H9 (cell line): ENCODE measurements around the gene DNAH8. TPM values are rescaled to one million over a fixed set of nuclear protein-coding genes. Genes with fewer than 3 reads are reported as not detected.

Source experiments
- DNase-seq: peaks from one replicate; pipeline ENCODE4 v3.0.0-alpha.2; 2017
- H2AFZ ChIP-seq: one replicate; pipeline ENCODE4 v1.6.1; 2013; ENCODE audit warnings: mild to moderate bottlenecking, low read length, control low read depth, moderate library complexity
- H2AK5ac ChIP-seq: 2 replicates; pipeline ENCODE4 v1.6.1; 2013; ENCODE audit warnings: low read length, control low read depth, mixed read lengths; ENCODE audit not compliant: insufficient read length
- H2BK120ac ChIP-seq: one replicate; pipeline ENCODE4 v1.6.1; 2013; ENCODE audit warnings: low read depth, mild to moderate bottlenecking, low read length, control low read depth, inconsistent platforms; ENCODE audit not compliant: poor library complexity, severe bottlenecking
- H2BK12ac ChIP-seq: 2 replicates; pipeline ENCODE4 v1.6.1; 2013; ENCODE audit warnings: low read length, control low read depth, mixed read lengths, low read depth; ENCODE audit not compliant: insufficient read length
- H2BK15ac ChIP-seq: 2 replicates; pipeline ENCODE4 v1.6.1; 2013; ENCODE audit warnings: low read depth, low read length, control low read depth
- H2BK20ac ChIP-seq: one replicate; pipeline ENCODE4 v1.6.1; 2013; ENCODE audit warnings: low read depth, mild to moderate bottlenecking, low read length, control low read depth, inconsistent platforms; ENCODE audit not compliant: poor library complexity, severe bottlenecking
- H2BK5ac ChIP-seq: 2 replicates; pipeline ENCODE4 v1.6.1; 2013; ENCODE audit warnings: low read length, control low read depth, mixed read lengths; ENCODE audit not compliant: insufficient read length
- H3K14ac ChIP-seq: 2 replicates; pipeline ENCODE4 v1.6.1; 2013; ENCODE audit warnings: low read length, control low read depth; ENCODE audit not compliant: insufficient read depth
- H3K18ac ChIP-seq: 2 replicates; pipeline ENCODE4 v1.6.1; 2013; ENCODE audit warnings: low read depth, mild to moderate bottlenecking, mixed read lengths, low read length, control low read depth; ENCODE audit not compliant: insufficient read length
- H3K23ac ChIP-seq: 2 replicates; pipeline ENCODE4 v1.6.1; 2013; ENCODE audit warnings: low read length, control low read depth, mixed read lengths, low read depth; ENCODE audit not compliant: insufficient read length
- H3K23me2 ChIP-seq: 2 replicates; pipeline ENCODE4 v1.6.1; 2013; ENCODE audit warnings: low read depth, mild to moderate bottlenecking, mixed read lengths, low read length, control low read depth; ENCODE audit not compliant: insufficient read length, poor library complexity, severe bottlenecking
- H3K27ac ChIP-seq: 2 replicates; pipeline ENCODE4 v1.5.1; 2013; ENCODE audit warnings: low read length, control low read depth, mixed read lengths, low read depth; ENCODE audit not compliant: insufficient read length
- H3K27me3 ChIP-seq: 2 replicates; pipeline ENCODE4 v1.6.1; 2013; ENCODE audit warnings: low read length, control low read depth, inconsistent platforms; ENCODE audit not compliant: insufficient read depth
- H3K4ac ChIP-seq: 2 replicates; pipeline ENCODE4 v1.6.1; 2013; ENCODE audit warnings: low read depth, mild to moderate bottlenecking, control low read depth, inconsistent platforms, low read length, moderate library complexity
- H3K4me1 ChIP-seq: 2 replicates; pipeline ENCODE4 v1.6.1; 2013; ENCODE audit warnings: low read length, control low read depth, inconsistent platforms; ENCODE audit not compliant: insufficient read depth
- H3K4me2 ChIP-seq: 2 replicates; pipeline ENCODE4 v1.6.1; 2013; ENCODE audit warnings: low read length, control low read depth, mixed read lengths; ENCODE audit not compliant: insufficient read length, insufficient read depth
- H3K56ac ChIP-seq: 2 replicates; pipeline ENCODE4 v1.6.1; 2013; ENCODE audit warnings: low read depth, mild to moderate bottlenecking, mixed read lengths, low read length, control low read depth; ENCODE audit not compliant: insufficient read length
- H3K79me1 ChIP-seq: 2 replicates; pipeline ENCODE4 v1.6.1; 2013; ENCODE audit warnings: low read depth, mild to moderate bottlenecking, moderate library complexity, low read length, control low read depth, inconsistent platforms; ENCODE audit not compliant: insufficient read depth, poor library complexity, severe bottlenecking
- H3K79me2 ChIP-seq: 2 replicates; pipeline ENCODE4 v1.6.1; 2013; ENCODE audit warnings: low read length, control low read depth, inconsistent platforms; ENCODE audit not compliant: insufficient read depth
- H3K9ac ChIP-seq: 2 replicates; pipeline ENCODE4 v1.6.1; 2013; ENCODE audit warnings: low read length, control low read depth, mixed read lengths; ENCODE audit not compliant: insufficient read length; ENCODE audit errors: extremely low read depth
- H3K9me3 ChIP-seq: one replicate; pipeline ENCODE4 v1.6.1; 2013; ENCODE audit warnings: low read depth, low read length, inconsistent platforms; ENCODE audit not compliant: control insufficient read depth
- H3T11ph ChIP-seq: one replicate; pipeline ENCODE4 v1.6.1; 2013; ENCODE audit warnings: mild to moderate bottlenecking, low read length, control low read depth, inconsistent platforms
- H4K20me1 ChIP-seq: one replicate; pipeline ENCODE4 v1.6.1; 2013; ENCODE audit not compliant: control insufficient read depth, insufficient read length, insufficient read depth
- H4K5ac ChIP-seq: 2 replicates; pipeline ENCODE4 v1.6.1; 2013; ENCODE audit warnings: low read depth, mild to moderate bottlenecking, mixed read lengths, low read length, control low read depth; ENCODE audit not compliant: insufficient read length
- H4K8ac ChIP-seq: replicated peaks from 2 replicates; pipeline ENCODE4 v1.6.1; 2013; ENCODE audit warnings: low read length, control low read depth, mixed read lengths, low read depth; ENCODE audit not compliant: insufficient read length
- H4K91ac ChIP-seq: 2 replicates; pipeline ENCODE4 v1.6.1; 2013; ENCODE audit warnings: low read depth, mild to moderate bottlenecking, moderate library complexity, mixed read lengths, low read length, control low read depth; ENCODE audit not compliant: insufficient read length
- H3K27ac Mint-ChIP-seq, 3 experiments: 2 replicates in 2 of 3; 3 replicates in 1 of 3; pipeline ENCODE4 v1.8.0; 2020 to 2021; ENCODE audit warnings: mixed read lengths in 3 of 3, mild to moderate bottlenecking in 1 of 3, moderate library complexity in 1 of 3
- H3K27me3 Mint-ChIP-seq: 2 replicates; pipeline ENCODE4 v1.8.0; 2021; ENCODE audit warnings: low read depth, mild to moderate bottlenecking, moderate library complexity, mixed read lengths
- H3K36me3 Mint-ChIP-seq, 3 experiments: 2 replicates in 2 of 3; 3 replicates in 1 of 3; pipeline ENCODE4 v1.8.0; 2020 to 2021; ENCODE audit warnings: low read depth in 3 of 3, mixed read lengths in 3 of 3; ENCODE audit not compliant: insufficient read depth in 1 of 3
- H3K4me1 Mint-ChIP-seq, 2 experiments: 2 replicates each; pipeline ENCODE4 v1.8.0; 2020; ENCODE audit warnings: mixed read lengths in 2 of 2
- H3K4me3 Mint-ChIP-seq, 2 experiments: 2 replicates in 1 of 2; 3 replicates in 1 of 2; pipeline ENCODE4 v1.8.0; 2020 to 2021; ENCODE audit warnings: mild to moderate bottlenecking in 2 of 2, mixed read lengths in 2 of 2, moderate library complexity in 1 of 2
- H3K9me3 Mint-ChIP-seq, 2 experiments: 2 replicates in 1 of 2; 3 replicates in 1 of 2; pipeline ENCODE4 v1.8.0; 2020; ENCODE audit warnings: mild to moderate bottlenecking in 2 of 2, mixed read lengths in 2 of 2, moderate library complexity in 1 of 2
- CTCF ChIP-seq: fragments of 200-600 bp; sonication (generic); conservative IDR thresholded peaks from 3 replicates; pipeline ENCODE4 v1.8.0; 2021; ENCODE audit warnings: antibody characterized with exemption, mild to moderate bottlenecking
- WGBS: extraction: QIAGEN DNeasy Blood & Tissue Kit; methylation state at CpG from one replicate; pipeline ENCODE4 v1.1.7; 2013; ENCODE audit warnings: missing lambda C conversion rate, low lambda C conversion rate, mixed read lengths; ENCODE audit not compliant: insufficient read length; ENCODE audit errors: extremely low coverage; 5-methylcytosine and 5-hydroxymethylcytosine counted together
- total RNA-seq: library from RNA; stranded (reverse); gene quantifications from 2 replicates; pipeline ENCODE4 v1.2.1, GENCODE V29; 2021

Gene DNAH8
- total RNA-seq, 1 experiment from 2014 or later, result not detected

- Histone ChIP-seq H2BK12ac (no peak overlapping the region), H2AK5ac (no peak overlapping the region), H3K9me3 (no peaks in the 10 kb centered on the region), H3K23me2 (no peaks in the 10 kb centered on the region), H3K4me1 (no peaks in the 10 kb centered on the region), H2BK15ac (no peak overlapping the region), H2BK20ac (no peak overlapping the region), H3K56ac (no peak overlapping the region), H3K27me3 (no peaks in the 10 kb centered on the region), H4K20me1 (no peaks in the 10 kb centered on the region), H3K79me2 (no peaks in the 10 kb centered on the region), H2AFZ (no peak overlapping the region), H3K23ac (no peak overlapping the region), H3T11ph (no peak overlapping the region), H3K9ac (no peak overlapping the region), H2BK5ac (no peak overlapping the region), H3K4me2 (no peak overlapping the region), H3K18ac (no peak overlapping the region), H4K91ac (no peak overlapping the region), H2BK120ac (no peak overlapping the region), H3K27ac (no peak overlapping the region), H3K14ac (no peak overlapping the region), H3K4ac (no peak overlapping the region), H4K5ac (no peak overlapping the region), H4K8ac (no peak overlapping the region), H3K79me1 (no peaks in the 10 kb centered on the region)
- H3K36me3 Mint-ChIP-seq, result no peaks in the 10 kb centered on the region
- DNase-seq, result no peak
- no peak for TF ChIP-seq CTCF
- no peak overlapping the region for H3K4me3 Mint-ChIP-seq
- no peaks in the 10 kb centered on the region for H3K4me1 Mint-ChIP-seq
- H3K27ac Mint-ChIP-seq, result no peak overlapping the region; a peak in 1 of 7 replicates
- no CpG with 5 or more reads among the region's 6 CpGs for WGBS
- peaks cover 13% of the 10 kb centered on the region for H3K27me3 Mint-ChIP-seq
- H3K9me3 Mint-ChIP-seq, result no peaks in the 10 kb centered on the region; a peak in 1 of 5 replicates
Measured at GRCh38 chr6:38822963-38823362, 107.9 kb downstream of the DNAH8 start.
